ENCODE data around the gene TRPV4. TPM values are rescaled to one million over a fixed set of nuclear protein-coding genes. Genes with fewer than 3 reads are reported as not detected.

TRPV4 gene
- total and polyA plus RNA-seq, 9 of the 15 experiments (the other 6 are each of a cell fraction or from before 2014, with no cell fraction given), result 0.13 TPM; not detected in 8

DNA sequence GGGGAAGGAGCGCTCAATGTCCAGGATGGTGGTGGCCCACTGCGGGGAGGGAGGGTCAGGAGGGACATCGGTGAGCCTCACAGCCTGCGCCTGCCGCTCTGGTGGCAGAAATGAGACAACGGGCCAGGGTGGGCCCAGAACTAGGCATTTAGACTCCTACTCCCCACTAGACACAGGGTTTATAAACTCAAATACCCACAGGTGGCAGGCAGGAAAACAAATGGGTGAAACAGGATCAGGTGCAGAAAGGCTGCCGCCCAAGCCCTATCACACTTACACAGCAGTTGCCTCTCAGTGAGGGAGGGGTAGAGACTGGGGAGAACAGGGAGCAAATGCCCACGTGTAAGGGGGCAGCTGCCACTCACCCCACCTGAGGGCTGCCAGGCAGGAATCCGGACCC, 46.4 kb downstream of the TRPV4 start:
- FAIRE-seq (no peak), ATAC-seq (no peak), DNase-seq (ENCODE audit: extremely low read depth in 1 of 4, low spot score in 3 of 4) (no peak)
- CTCF ChIA-PET (ENCODE audit: low intra/inter-chr PET ratio), result no interaction called here
- BruUV-seq (replicated peaks), result no TSS peak
- 8% methylated on average over 7 of the region's 9 CpGs for WGBS (ENCODE audit: insufficient coverage, low coverage, missing lambda C conversion rate)
- Histone ChIP-seq H3K27ac (ENCODE audit: extremely low read depth, low read depth, low read length) (no peak overlapping the region), H3K9me1 (ENCODE audit: control insufficient read depth, insufficient read depth, low read length) (no peaks in the 10 kb centered on the region), H4K20me1 (replicated peaks; ENCODE audit: control insufficient read depth, insufficient read depth, low read length) (0 out of 2 replicates have a peak, but pooled peaks cover 3% of the 10 kb centered on the region), H3K9me3 (replicated peaks; ENCODE audit: control insufficient read depth, insufficient read depth, low read depth, low read length) (peaks cover 3% of the 10 kb centered on the region; the same call in 1 of the 2 replicates), H3K4me3 (no peak overlapping the region), H3K79me2 (ENCODE audit: control insufficient read depth, insufficient read depth, low read length) (no peaks in the 10 kb centered on the region), H3K36me3 (ENCODE audit: control insufficient read depth, insufficient read depth, low read length) (no peaks in the 10 kb centered on the region), H3K4me1 (replicated peaks in 1 of 2; ENCODE audit: control insufficient read depth in 2 of 2, insufficient read depth in 2 of 2, low read length in 2 of 2) (peaks cover 0 to 4% of the 10 kb centered on the region in 2 experiments; a peak in 1 of 5 replicates), H2AFZ (ENCODE audit: low read depth, low read length) (no peak overlapping the region), H3K27me3 (ENCODE audit: control insufficient read depth in 2 of 2, insufficient read depth in 2 of 2, low read length in 2 of 2) (peaks cover 19 to 73% of the 10 kb centered on the region in 2 experiments), H3K9ac (ENCODE audit: insufficient read depth in 1 of 2, low read depth in 2 of 2, low read length in 2 of 2) (no peak overlapping the region), H3K4me2 (ENCODE audit: insufficient read depth, low read length) (no peak overlapping the region)
- intact Hi-C loops (cut with micrococcal nuclease), result no loop called here
- in situ Hi-C loops (cut with MboI), result no loop called here
- POLR2A ChIA-PET, result no interaction called here
- TF ChIP-seq ZNF76 (CRISPR knock-in tag; IDR thresholded peaks at IDR 0.05; ENCODE audit: borderline replicate concordance) (no peak), PPARD (CRISPR knock-in tag; IDR thresholded peaks at IDR 0.05) (no peak), HEY1 (CRISPR knock-in tag; IDR thresholded peaks at IDR 0.05; ENCODE audit: borderline replicate concordance) (no peak), ELF2 (CRISPR knock-in tag; IDR thresholded peaks at IDR 0.05) (no peak), CXXC5 (CRISPR knock-in tag; IDR thresholded peaks at IDR 0.05) (no peak)
- TF ChIP-seq, protein P1, sequence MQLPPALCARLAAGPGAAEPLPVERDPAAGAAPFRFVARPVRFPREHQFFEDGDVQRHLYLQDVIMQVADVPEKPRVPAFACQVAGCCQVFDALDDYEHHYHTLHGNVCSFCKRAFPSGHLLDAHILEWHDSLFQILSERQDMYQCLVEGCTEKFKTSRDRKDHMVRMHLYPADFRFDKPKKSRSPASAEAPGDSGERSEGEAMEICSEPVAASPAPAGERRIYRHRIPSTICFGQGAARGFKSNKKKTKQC (CRISPR knock-in tag; IDR thresholded peaks at IDR 0.05), result no peak
- TF ChIP-seq, protein P2, sequence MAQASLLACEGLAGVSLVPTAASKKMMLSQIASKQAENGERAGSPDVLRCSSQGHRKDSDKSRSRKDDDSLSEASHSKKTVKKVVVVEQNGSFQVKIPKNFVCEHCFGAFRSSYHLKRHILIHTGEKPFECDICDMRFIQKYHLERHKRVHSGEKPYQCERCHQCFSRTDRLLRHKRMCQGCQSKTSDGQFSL (CRISPR knock-in tag; IDR thresholded peaks at IDR 0.05), result no peak
- TF ChIP-seq, protein P2 (tag; IDR thresholded peaks at IDR 0.05), result no peak
- TF ChIP-seq, protein P3, sequence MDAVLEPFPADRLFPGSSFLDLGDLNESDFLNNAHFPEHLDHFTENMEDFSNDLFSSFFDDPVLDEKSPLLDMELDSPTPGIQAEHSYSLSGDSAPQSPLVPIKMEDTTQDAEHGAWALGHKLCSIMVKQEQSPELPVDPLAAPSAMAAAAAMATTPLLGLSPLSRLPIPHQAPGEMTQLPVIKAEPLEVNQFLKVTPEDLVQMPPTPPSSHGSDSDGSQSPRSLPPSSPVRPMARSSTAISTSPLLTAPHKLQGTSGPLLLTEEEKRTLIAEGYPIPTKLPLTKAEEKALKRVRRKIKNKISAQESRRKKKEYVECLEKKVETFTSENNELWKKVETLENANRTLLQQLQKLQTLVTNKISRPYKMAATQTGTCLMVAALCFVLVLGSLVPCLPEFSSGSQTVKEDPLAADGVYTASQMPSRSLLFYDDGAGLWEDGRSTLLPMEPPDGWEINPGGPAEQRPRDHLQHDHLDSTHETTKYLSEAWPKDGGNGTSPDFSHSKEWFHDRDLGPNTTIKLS (IDR thresholded peaks at IDR 0.05; ENCODE audit: borderline replicate concordance, low read depth), result no peak
- TF ChIP-seq, protein P4, sequence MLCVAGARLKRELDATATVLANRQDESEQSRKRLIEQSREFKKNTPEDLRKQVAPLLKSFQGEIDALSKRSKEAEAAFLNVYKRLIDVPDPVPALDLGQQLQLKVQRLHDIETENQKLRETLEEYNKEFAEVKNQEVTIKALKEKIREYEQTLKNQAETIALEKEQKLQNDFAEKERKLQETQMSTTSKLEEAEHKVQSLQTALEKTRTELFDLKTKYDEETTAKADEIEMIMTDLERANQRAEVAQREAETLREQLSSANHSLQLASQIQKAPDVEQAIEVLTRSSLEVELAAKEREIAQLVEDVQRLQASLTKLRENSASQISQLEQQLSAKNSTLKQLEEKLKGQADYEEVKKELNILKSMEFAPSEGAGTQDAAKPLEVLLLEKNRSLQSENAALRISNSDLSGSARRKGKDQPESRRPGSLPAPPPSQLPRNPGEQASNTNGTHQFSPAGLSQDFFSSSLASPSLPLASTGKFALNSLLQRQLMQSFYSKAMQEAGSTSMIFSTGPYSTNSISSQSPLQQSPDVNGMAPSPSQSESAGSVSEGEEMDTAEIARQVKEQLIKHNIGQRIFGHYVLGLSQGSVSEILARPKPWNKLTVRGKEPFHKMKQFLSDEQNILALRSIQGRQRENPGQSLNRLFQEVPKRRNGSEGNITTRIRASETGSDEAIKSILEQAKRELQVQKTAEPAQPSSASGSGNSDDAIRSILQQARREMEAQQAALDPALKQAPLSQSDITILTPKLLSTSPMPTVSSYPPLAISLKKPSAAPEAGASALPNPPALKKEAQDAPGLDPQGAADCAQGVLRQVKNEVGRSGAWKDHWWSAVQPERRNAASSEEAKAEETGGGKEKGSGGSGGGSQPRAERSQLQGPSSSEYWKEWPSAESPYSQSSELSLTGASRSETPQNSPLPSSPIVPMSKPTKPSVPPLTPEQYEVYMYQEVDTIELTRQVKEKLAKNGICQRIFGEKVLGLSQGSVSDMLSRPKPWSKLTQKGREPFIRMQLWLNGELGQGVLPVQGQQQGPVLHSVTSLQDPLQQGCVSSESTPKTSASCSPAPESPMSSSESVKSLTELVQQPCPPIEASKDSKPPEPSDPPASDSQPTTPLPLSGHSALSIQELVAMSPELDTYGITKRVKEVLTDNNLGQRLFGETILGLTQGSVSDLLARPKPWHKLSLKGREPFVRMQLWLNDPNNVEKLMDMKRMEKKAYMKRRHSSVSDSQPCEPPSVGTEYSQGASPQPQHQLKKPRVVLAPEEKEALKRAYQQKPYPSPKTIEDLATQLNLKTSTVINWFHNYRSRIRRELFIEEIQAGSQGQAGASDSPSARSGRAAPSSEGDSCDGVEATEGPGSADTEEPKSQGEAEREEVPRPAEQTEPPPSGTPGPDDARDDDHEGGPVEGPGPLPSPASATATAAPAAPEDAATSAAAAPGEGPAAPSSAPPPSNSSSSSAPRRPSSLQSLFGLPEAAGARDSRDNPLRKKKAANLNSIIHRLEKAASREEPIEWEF (CRISPR knock-in tag; IDR thresholded peaks at IDR 0.05), result no peak
- TF ChIP-seq, protein P5, sequence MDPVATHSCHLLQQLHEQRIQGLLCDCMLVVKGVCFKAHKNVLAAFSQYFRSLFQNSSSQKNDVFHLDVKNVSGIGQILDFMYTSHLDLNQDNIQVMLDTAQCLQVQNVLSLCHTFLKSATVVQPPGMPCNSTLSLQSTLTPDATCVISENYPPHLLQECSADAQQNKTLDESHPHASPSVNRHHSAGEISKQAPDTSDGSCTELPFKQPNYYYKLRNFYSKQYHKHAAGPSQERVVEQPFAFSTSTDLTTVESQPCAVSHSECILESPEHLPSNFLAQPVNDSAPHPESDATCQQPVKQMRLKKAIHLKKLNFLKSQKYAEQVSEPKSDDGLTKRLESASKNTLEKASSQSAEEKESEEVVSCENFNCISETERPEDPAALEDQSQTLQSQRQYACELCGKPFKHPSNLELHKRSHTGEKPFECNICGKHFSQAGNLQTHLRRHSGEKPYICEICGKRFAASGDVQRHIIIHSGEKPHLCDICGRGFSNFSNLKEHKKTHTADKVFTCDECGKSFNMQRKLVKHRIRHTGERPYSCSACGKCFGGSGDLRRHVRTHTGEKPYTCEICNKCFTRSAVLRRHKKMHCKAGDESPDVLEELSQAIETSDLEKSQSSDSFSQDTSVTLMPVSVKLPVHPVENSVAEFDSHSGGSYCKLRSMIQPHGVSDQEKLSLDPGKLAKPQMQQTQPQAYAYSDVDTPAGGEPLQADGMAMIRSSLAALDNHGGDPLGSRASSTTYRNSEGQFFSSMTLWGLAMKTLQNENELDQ (CRISPR knock-in tag; IDR thresholded peaks at IDR 0.05; ENCODE audit: borderline replicate concordance), result no peak
